Measurements from ENCODE around the gene CCL17. TPM values are rescaled to one million over a fixed set of nuclear protein-coding genes. Genes with fewer than 3 reads are reported as not detected.
"Not testable (repeated sequence)": the region's sequence is repeated elsewhere in the genome, so short reads cannot be mapped to it uniquely, and the experiment has no call there.

Gene CCL17
- total and polyA plus RNA-seq, 2 of the 4 experiments (the other 2 are of a cell fraction) = not detected

DNA sequence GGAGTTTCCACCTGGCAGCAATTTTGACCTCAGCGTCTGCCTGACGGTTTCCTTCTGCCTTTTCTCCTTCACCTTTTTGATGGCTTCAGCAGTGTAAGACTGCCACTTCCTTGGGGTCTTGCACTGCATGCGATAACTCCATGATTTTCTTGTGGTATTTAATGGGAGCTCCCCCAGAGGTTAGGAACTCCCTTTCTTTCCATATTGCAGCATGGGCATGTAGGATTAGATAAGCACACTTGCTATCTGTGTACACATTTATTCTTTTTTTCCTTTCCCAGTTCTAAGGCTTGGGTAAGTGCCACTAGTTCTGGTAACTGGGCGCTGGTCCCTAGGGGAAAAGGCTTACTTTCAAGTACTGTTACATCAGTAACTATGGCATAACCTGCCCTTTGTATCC is 7.1 kb upstream of the CCL17 start:
- intact Hi-C loops (cut with micrococcal nuclease) = not testable (repeated sequence)

More for the DNA sequence above, 7.1 kb upstream of the CCL17 start:
- H3K36me3 ChIP-seq (ENCODE audit: control insufficient read depth, insufficient read depth, low read length); H3K4me2 ChIP-seq (ENCODE audit: low read depth, low read length); H3K56ac ChIP-seq (ENCODE audit: extremely low read depth, insufficient read depth, low read length); H4K91ac ChIP-seq (ENCODE audit: insufficient read depth, low read depth, low read length); H4K8ac ChIP-seq (ENCODE audit: low read depth in 2 of 2, low read length in 2 of 2); in situ Hi-C loops (cut with MboI; ENCODE audit: low sequenced_read_pairs); H3K9me3 ChIP-seq (ENCODE audit: control insufficient read depth, insufficient read depth, low read length); H2BK15ac ChIP-seq (ENCODE audit: low read depth, low read length); H3K27ac ChIP-seq (ENCODE audit: insufficient read depth, low read length); CTCF ChIA-PET; H4K5ac ChIP-seq (ENCODE audit: low read depth, low read length); BruUV-seq (replicated peaks); H2BK120ac ChIP-seq (ENCODE audit: low read depth, low read length); H2AFZ ChIP-seq (replicated peaks; ENCODE audit: low read length, poor library complexity); H3K4me1 ChIP-seq (ENCODE audit: control insufficient read depth, insufficient read depth, low read length); H3K4ac ChIP-seq (ENCODE audit: low read depth, low read length); H3K18ac ChIP-seq (ENCODE audit: low read depth, low read length); H2AK5ac ChIP-seq (ENCODE audit: low read depth, low read length); H3K9ac ChIP-seq (ENCODE audit: low read depth, low read length); dilution Hi-C loops (cut with HindIII; ENCODE audit: low sequenced_read_pairs, unreplicated experiment); H3K23ac ChIP-seq (ENCODE audit: low read depth, low read length); H2BK5ac ChIP-seq (ENCODE audit: low read depth, low read length, poor library complexity, severe bottlenecking); ATAC-seq (ENCODE audit: low read depth); H4K20me1 ChIP-seq (ENCODE audit: insufficient read depth, low read length); H3K4me3 ChIP-seq (ENCODE audit: insufficient read depth, low read depth, low read length); DNase-seq; H3K9me1 ChIP-seq (ENCODE audit: insufficient read depth, low read length); H3K79me1 ChIP-seq (ENCODE audit: low read depth in 1 of 2, low read length in 2 of 2); H3K14ac ChIP-seq (replicated peaks; ENCODE audit: low read depth, low read length); POLR2A ChIA-PET (ENCODE audit: unreplicated experiment); H2AK9ac ChIP-seq (replicated peaks; ENCODE audit: low read depth, low read length, poor library complexity); H2BK20ac ChIP-seq (ENCODE audit: low read depth, low read length): not testable (repeated sequence)
- peaks cover 44% of the 10 kb centered on the region for H3K27me3 ChIP-seq (ENCODE audit: control insufficient read depth, insufficient read depth, low read length)
- no CpG with 5 or more reads among the region's 4 CpGs for WGBS, 2 experiments (ENCODE audit: extremely low coverage in 2 of 2, insufficient read length in 1 of 2)

Data from IMR-90 (cell line).